Measurements from ENCODE around the gene POC1A.

The POC1A gene

GRCh38 chr3:52149726-52150125 is 4.5 kb downstream of the POC1A start:
- DNase-seq (ENCODE audit: low spot score) = no peak
- in situ Hi-C loops (cut with MboI; ENCODE audit: low sequenced_read_pairs, unreplicated experiment) = no loop called here
- TF ChIP-seq, protein P1, sequence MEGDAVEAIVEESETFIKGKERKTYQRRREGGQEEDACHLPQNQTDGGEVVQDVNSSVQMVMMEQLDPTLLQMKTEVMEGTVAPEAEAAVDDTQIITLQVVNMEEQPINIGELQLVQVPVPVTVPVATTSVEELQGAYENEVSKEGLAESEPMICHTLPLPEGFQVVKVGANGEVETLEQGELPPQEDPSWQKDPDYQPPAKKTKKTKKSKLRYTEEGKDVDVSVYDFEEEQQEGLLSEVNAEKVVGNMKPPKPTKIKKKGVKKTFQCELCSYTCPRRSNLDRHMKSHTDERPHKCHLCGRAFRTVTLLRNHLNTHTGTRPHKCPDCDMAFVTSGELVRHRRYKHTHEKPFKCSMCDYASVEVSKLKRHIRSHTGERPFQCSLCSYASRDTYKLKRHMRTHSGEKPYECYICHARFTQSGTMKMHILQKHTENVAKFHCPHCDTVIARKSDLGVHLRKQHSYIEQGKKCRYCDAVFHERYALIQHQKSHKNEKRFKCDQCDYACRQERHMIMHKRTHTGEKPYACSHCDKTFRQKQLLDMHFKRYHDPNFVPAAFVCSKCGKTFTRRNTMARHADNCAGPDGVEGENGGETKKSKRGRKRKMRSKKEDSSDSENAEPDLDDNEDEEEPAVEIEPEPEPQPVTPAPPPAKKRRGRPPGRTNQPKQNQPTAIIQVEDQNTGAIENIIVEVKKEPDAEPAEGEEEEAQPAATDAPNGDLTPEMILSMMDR (IDR thresholded peaks at IDR 0.05; ENCODE audit: borderline replicate concordance, control extremely low read depth, extremely low read depth, insufficient read depth, missing control alignments) = no peak

DNA sequence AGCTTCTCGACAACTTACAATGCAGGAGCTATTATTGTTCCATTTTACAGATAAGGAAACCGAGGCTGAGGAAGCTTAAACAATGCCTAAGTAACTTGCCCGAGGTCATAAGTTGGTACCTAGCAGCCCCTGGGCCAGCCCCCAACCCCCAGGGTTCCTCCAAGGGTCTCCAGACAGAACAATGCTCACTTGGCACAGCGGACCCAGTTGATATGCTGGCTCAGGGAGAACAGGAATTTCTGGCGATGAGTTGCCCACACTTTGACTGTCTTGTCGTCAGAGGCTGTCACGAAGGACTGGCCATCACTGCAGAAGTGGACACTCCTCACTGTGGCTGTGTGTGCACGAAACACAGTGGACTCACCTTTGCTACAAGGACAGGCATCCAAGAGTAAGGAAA is 5.2 kb downstream of the POC1A start:
- TF ChIP-seq, protein P1 (IDR thresholded peaks at IDR 0.05; ENCODE audit: borderline replicate concordance, control extremely low read depth, extremely low read depth, insufficient read depth, missing control alignments) = no peak
- DNase-seq (ENCODE audit: low spot score) = no peak
- in situ Hi-C loops (cut with MboI; ENCODE audit: low sequenced_read_pairs, unreplicated experiment) = no loop called here

DNA sequence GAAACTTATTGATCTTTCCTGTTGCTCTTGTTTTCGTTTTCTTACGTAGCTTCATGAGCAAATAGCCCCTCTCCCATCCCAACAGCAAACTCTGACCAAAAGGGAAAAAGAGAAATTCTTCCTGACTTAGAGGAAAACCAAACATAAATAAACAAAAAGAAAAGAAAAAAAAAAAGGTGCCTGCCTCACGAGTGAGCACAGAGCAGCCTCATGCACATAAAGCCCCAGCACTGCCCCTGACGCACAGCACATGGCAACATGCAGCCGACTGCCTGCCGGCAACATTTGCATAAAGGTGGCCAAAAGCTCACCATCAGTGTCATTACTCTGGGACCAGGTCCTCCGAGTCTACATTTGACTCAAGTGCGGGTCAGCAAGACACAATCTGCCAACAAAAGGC is 6.4 kb downstream of the POC1A start:
- TF ChIP-seq, protein P1 (IDR thresholded peaks at IDR 0.05; ENCODE audit: borderline replicate concordance, control extremely low read depth, extremely low read depth, insufficient read depth, missing control alignments) = no peak
- DNase-seq (ENCODE audit: low spot score) = no peak
- in situ Hi-C loops (cut with MboI; ENCODE audit: low sequenced_read_pairs, unreplicated experiment) = no loop called here

DNA sequence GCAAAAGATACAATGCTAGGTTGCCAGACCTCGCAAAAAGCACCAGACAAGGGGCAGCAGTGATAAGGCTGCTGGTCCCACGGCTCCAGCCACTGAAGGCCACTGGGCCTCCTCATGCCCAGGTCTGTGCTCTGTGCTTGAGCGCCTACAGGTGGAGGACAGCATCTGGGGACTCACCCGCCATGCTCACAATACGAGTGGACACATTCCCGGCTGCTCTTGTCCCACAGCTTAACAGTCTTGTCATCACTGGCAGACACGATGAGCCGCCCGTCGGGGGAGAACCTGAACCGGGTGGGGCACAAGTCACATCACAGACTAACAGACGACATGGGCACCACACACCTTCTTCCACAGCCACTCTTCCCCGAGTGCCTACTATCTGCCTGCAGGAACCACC is 7.4 kb downstream of the POC1A start:
- DNase-seq (ENCODE audit: low spot score) = no peak
- in situ Hi-C loops (cut with MboI; ENCODE audit: low sequenced_read_pairs, unreplicated experiment) = no loop called here
- TF ChIP-seq, protein P1 (IDR thresholded peaks at IDR 0.05; ENCODE audit: borderline replicate concordance, control extremely low read depth, extremely low read depth, insufficient read depth, missing control alignments) = no peak

- in situ Hi-C loops (cut with MboI; ENCODE audit: low sequenced_read_pairs, unreplicated experiment) = no loop called here
- TF ChIP-seq, protein P1 (IDR thresholded peaks at IDR 0.05; ENCODE audit: borderline replicate concordance, control extremely low read depth, extremely low read depth, insufficient read depth, missing control alignments) = no peak
- no peak for DNase-seq (ENCODE audit: low spot score)
These were observed 8.0 kb downstream of the POC1A start for GRCh38 chr3:52146189-52146588.

GRCh38 chr3:52145736-52146110 is 8.5 kb downstream of the POC1A start:
- TF ChIP-seq, protein P1 (IDR thresholded peaks at IDR 0.05; ENCODE audit: borderline replicate concordance, control extremely low read depth, extremely low read depth, insufficient read depth, missing control alignments) = no peak
- no peak for DNase-seq (ENCODE audit: low spot score)
- in situ Hi-C loops (cut with MboI; ENCODE audit: low sequenced_read_pairs, unreplicated experiment) = no loop called here
